PC-9 (cell line): ENCODE measurements around the gene CLDN19.

Source experiments
- EZH2 ChIP-seq: fragments of 200-600 bp; sonication (generic); IDR thresholded peaks from 2 replicates; pipeline ENCODE4 v1.8.0; 2017; ENCODE audit warnings: antibody characterized with exemption, low read depth
- TF ChIP-seq, protein P1 (sequence below): fragments of 200-600 bp; sonication (generic); conservative IDR thresholded peaks from 2 replicates; pipeline ENCODE4 v1.6.1; 2017; ENCODE audit warnings: mixed run types, antibody characterized with exemption, mild to moderate bottlenecking, moderate library complexity

DNA sequence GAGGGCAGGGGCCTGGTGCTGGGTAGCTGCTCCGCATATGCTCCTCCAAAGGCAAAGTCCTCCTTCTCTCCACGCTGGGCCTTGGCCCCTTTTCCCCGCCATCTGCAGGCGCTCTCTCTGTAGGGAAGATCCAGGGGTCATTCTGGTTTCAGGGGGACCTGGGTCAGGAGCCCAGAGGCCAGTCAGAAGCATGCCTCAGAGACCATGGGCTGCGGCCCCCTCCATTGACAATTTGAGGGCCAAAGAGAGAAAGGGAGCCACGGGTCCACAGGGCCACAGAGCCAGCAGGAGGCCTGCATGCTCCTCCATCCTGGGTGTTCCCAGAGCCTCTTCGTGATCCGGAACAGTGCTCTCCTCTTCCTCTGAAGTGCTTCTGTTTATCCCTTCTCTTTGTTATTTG lies 2.1 kb upstream of the CLDN19 start:
- TF ChIP-seq, protein P1, sequence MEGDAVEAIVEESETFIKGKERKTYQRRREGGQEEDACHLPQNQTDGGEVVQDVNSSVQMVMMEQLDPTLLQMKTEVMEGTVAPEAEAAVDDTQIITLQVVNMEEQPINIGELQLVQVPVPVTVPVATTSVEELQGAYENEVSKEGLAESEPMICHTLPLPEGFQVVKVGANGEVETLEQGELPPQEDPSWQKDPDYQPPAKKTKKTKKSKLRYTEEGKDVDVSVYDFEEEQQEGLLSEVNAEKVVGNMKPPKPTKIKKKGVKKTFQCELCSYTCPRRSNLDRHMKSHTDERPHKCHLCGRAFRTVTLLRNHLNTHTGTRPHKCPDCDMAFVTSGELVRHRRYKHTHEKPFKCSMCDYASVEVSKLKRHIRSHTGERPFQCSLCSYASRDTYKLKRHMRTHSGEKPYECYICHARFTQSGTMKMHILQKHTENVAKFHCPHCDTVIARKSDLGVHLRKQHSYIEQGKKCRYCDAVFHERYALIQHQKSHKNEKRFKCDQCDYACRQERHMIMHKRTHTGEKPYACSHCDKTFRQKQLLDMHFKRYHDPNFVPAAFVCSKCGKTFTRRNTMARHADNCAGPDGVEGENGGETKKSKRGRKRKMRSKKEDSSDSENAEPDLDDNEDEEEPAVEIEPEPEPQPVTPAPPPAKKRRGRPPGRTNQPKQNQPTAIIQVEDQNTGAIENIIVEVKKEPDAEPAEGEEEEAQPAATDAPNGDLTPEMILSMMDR, result no peak
- TF ChIP-seq EZH2, result no peak
